Osteocyte (in vitro differentiated cells): ENCODE data around the gene NINJ2. TPM values are rescaled to one million over a fixed set of nuclear protein-coding genes. Genes with fewer than 3 reads are reported as not detected.

Source experiments
- DNase-seq: peaks from one replicate; pipeline ENCODE4 v3.0.0; 2021; ENCODE audit warnings: mixed read lengths; ENCODE audit not compliant: unreplicated experiment; ENCODE audit errors: extremely low spot score
- H3K27ac Mint-ChIP-seq: one replicate; pipeline ENCODE4 v1.8.0; 2021; ENCODE audit warnings: mild to moderate bottlenecking, mixed read lengths; ENCODE audit not compliant: unreplicated experiment
- H3K27me3 Mint-ChIP-seq: one replicate; pipeline ENCODE4 v1.8.0; 2021; ENCODE audit warnings: mixed read lengths; ENCODE audit not compliant: unreplicated experiment
- H3K36me3 Mint-ChIP-seq: one replicate; pipeline ENCODE4 v1.8.0; 2021; ENCODE audit warnings: mixed read lengths; ENCODE audit not compliant: unreplicated experiment
- H3K4me1 Mint-ChIP-seq: one replicate; pipeline ENCODE4 v1.8.0; 2021; ENCODE audit warnings: mixed read lengths; ENCODE audit not compliant: unreplicated experiment
- H3K4me3 Mint-ChIP-seq: one replicate; pipeline ENCODE4 v1.8.0; 2021; ENCODE audit warnings: mild to moderate bottlenecking, moderate library complexity, mixed read lengths; ENCODE audit not compliant: unreplicated experiment
- H3K9me3 Mint-ChIP-seq: one replicate; pipeline ENCODE4 v1.8.0; 2021; ENCODE audit warnings: mixed read lengths; ENCODE audit not compliant: unreplicated experiment
- total RNA-seq: library from RNA; stranded (reverse); gene quantifications from 2 replicates; pipeline ENCODE4 v1.2.1, GENCODE V29; 2021
- TF ChIP-seq, protein P1 (sequence below): fragments of 200-600 bp; sonication (generic); IDR thresholded peaks from 2 replicates; pipeline ENCODE4 v1.5.0; 2021; ENCODE audit warnings: antibody characterized with exemption, mild to moderate bottlenecking, moderate library complexity

The NINJ2 gene
- total RNA-seq, 1 donor from 2014 or later = 2.3 TPM

DNA sequence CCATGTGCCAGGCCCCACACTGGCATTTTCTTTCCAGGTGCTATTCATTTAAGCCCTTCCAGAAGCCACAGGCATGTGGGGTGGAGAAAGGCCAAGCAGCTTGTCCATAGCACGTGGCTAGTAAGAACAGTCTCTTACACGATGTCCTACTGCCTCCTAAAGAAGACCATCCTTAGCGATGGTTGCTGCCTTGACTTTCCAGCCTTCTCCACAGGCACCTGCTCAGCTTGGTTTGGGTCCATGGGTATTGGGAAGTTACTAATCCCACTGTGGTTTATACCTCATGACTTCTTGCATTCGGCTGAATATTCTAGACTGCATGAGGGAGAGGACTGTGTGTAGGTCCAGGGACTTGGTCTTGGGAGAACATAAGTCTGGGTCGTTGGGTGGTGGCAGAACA is 49.2 kb downstream of the NINJ2 start:
- Mint-ChIP-seq H3K27me3 (no peaks in the 10 kb centered on the region), H3K4me3 (no peak overlapping the region), H3K9me3 (no peaks in the 10 kb centered on the region), H3K36me3 (no peaks in the 10 kb centered on the region), H3K27ac (no peak overlapping the region), H3K4me1 (peaks cover 30% of the 10 kb centered on the region)
- no peak for DNase-seq
- TF ChIP-seq, protein P1, sequence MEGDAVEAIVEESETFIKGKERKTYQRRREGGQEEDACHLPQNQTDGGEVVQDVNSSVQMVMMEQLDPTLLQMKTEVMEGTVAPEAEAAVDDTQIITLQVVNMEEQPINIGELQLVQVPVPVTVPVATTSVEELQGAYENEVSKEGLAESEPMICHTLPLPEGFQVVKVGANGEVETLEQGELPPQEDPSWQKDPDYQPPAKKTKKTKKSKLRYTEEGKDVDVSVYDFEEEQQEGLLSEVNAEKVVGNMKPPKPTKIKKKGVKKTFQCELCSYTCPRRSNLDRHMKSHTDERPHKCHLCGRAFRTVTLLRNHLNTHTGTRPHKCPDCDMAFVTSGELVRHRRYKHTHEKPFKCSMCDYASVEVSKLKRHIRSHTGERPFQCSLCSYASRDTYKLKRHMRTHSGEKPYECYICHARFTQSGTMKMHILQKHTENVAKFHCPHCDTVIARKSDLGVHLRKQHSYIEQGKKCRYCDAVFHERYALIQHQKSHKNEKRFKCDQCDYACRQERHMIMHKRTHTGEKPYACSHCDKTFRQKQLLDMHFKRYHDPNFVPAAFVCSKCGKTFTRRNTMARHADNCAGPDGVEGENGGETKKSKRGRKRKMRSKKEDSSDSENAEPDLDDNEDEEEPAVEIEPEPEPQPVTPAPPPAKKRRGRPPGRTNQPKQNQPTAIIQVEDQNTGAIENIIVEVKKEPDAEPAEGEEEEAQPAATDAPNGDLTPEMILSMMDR = no peak

DNA sequence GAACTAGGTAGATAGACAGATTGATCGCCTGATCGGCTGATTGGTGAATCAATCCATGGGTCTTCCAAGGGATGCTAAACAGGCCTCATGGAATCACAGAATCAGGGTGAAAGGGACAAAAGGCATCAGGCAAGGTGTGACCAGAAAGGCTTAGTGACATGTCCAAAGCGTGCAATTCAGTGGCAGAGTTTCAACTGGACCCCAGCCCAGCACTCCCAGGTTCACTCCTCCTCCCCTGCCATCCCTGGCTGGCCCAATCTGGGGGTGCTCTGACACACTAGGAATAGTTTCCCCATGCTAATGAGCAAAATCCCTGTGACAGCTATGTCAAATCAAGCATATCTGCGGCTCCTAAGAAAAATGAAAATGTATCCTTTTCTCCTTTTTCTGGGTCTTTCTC is 50.4 kb downstream of the NINJ2 start:
- TF ChIP-seq, protein P1 = no peak
- Mint-ChIP-seq H3K36me3 (no peaks in the 10 kb centered on the region), H3K27me3 (no peaks in the 10 kb centered on the region), H3K4me1 (peaks cover 30% of the 10 kb centered on the region), H3K4me3 (no peak overlapping the region), H3K27ac (no peak overlapping the region), H3K9me3 (no peaks in the 10 kb centered on the region)
- DNase-seq = no peak

DNA sequence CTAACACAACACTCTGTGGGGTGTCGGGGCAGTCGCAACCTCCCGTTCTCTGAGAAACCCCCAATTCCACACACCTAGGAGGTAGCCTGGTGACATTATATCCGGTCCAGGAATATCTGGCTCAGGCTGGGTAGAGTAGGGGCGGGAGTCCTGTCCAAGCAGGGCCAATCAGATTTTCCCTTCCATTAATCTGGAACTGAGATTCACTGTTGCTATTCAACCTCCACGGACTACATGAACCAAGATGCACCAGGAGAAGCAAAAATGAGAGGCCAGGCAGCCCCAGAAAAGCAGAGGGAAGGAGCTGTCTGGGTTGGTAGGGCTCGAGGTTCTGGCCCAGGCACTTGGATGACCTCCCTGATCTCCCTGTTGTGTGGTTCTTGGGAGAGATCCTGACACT is 51.0 kb downstream of the NINJ2 start:
- no peak overlapping the region for H3K4me3 Mint-ChIP-seq
- no peaks in the 10 kb centered on the region for H3K27me3 Mint-ChIP-seq
- H3K36me3 Mint-ChIP-seq = no peaks in the 10 kb centered on the region
- H3K4me1 Mint-ChIP-seq = peaks cover 25% of the 10 kb centered on the region
- DNase-seq = no peak
- no peak overlapping the region for H3K27ac Mint-ChIP-seq
- TF ChIP-seq, protein P1 = no peak
- no peaks in the 10 kb centered on the region for H3K9me3 Mint-ChIP-seq

DNA sequence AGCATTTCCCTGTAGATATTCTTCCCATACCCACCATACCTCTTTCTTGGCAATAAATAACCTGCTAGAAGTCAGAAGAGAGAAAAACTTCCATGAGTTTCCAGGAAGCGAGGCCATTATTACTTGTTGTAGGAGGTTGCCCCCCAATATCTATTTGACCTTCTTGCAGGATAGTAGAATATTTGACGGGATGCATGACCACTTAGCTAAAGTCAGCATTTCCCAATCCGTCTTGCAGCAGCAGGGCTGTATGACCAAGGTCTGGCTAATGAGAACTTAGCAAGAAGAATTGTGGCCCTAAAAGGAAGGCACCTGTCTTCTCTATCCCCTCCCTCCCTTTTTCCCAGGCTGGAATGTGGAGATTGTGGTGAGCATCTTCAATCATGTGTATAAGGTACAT is 51.5 kb downstream of the NINJ2 start:
- Mint-ChIP-seq H3K4me1 (peaks cover 24% of the 10 kb centered on the region), H3K27ac (no peak overlapping the region), H3K4me3 (no peak overlapping the region), H3K9me3 (no peaks in the 10 kb centered on the region), H3K36me3 (no peaks in the 10 kb centered on the region), H3K27me3 (no peaks in the 10 kb centered on the region)
- TF ChIP-seq, protein P1 = no peak
- DNase-seq = no peak

DNA sequence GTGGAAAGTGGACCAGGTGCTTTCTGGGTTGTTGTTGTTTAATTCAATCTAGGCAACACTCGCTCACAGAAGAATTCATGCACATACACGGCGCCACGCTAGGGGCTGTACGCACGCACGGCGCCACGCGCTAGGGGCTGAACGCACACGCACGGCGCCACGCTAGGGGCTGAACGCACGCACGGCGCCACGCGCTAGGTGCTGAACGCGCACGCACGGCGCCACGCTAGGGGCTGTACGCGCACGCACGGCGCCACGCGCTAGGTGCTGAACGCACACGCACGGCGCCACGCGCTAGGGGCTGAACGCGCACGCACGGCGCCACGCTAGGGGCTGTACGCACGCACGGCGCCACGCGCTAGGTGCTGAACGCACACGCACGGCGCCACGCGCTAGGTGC is 54.3 kb downstream of the NINJ2 start:
- no peaks in the 10 kb centered on the region for H3K36me3 Mint-ChIP-seq
- H3K4me3 Mint-ChIP-seq = no peak overlapping the region
- no peak for DNase-seq
- no peak overlapping the region for H3K27ac Mint-ChIP-seq
- TF ChIP-seq, protein P1 = no peak
- peaks cover 2% of the 10 kb centered on the region for H3K27me3 Mint-ChIP-seq
- peaks cover 11% of the 10 kb centered on the region for H3K4me1 Mint-ChIP-seq
- H3K9me3 Mint-ChIP-seq = no peaks in the 10 kb centered on the region
